ENCODE results near the gene PSAP. TPM values are rescaled to one million over a fixed set of nuclear protein-coding genes. Genes with fewer than 3 reads are reported as not detected.

The PSAP gene
- total RNA-seq, 2 experiments from 2014 or later, result 191 to 206 TPM

DNA sequence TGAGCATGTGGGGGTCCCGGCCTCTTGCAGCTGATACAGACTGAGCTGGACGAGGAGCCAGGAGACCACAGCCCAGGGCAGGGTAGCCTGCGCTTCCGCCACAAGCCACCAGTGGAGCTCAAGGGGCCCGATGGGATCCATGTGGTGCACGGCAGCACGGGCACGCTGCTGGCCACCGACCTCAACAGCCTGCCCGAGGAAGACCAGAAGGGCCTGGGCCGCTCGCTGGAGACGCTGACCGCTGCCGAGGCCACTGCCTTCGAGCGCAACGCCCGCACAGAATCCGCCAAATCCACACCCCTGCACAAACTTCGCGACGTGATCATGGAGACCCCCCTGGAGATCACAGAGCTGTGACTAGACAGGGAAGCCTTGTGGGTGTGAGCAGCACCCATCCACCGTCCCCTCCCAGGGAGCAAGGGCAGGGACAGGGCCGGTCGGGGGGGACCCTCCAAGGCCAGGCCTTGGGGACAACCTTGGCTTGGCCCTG lies 36.1 kb downstream of the PSAP start:
- ChIA-PET POLR2A (no interaction called here), CTCF (interaction anchor here (1.2 kb wide), 1 partner anchor 431 kb away, joined by 3 read pairs; no protein-coding TSS in a partner anchor)
- Histone ChIP-seq H3K36me3 (ENCODE audit: insufficient read depth, low read length) (peaks cover 45% of the 10 kb centered on the region), H3K9me3 (ENCODE audit: control insufficient read depth in 1 of 2, insufficient read depth in 1 of 2, low read length in 2 of 2) (peaks cover 0 to 3% of the 10 kb centered on the region in 2 experiments), H3K27ac (ENCODE audit: low read depth in 1 of 2, low read length in 2 of 2) (no peak overlapping the region), H3K4me3 (ENCODE audit: low read length) (no peak overlapping the region), H3K4me1 (ENCODE audit: insufficient read depth, low read length) (peaks cover 8% of the 10 kb centered on the region), H3K27me3 (ENCODE audit: control insufficient read depth in 1 of 2, insufficient read depth in 2 of 2, low read length in 2 of 2) (no peaks in the 10 kb centered on the region)
- intact Hi-C loops (cut with DNase I, micrococcal nuclease), result loop anchor here (5.0 kb wide), 4 partner anchors 108 to 418 kb away; partner anchors contain the start of gene CDH23 (in 1 of the 2)
- Mint-ChIP-seq H3K4me1 (ENCODE audit: low read depth) (no peaks in the 10 kb centered on the region), H3K27me3 (no peaks in the 10 kb centered on the region), H3K27ac (no peak overlapping the region), H3K9me3 (no peaks in the 10 kb centered on the region), H3K4me3 (no peak overlapping the region), H3K36me3 (ENCODE audit: low read depth) (peaks cover 46% of the 10 kb centered on the region)
- ATAC-seq (ENCODE audit: poor library complexity) (no peak), DNase-seq (no peak)
- TF ChIP-seq, protein P1, sequence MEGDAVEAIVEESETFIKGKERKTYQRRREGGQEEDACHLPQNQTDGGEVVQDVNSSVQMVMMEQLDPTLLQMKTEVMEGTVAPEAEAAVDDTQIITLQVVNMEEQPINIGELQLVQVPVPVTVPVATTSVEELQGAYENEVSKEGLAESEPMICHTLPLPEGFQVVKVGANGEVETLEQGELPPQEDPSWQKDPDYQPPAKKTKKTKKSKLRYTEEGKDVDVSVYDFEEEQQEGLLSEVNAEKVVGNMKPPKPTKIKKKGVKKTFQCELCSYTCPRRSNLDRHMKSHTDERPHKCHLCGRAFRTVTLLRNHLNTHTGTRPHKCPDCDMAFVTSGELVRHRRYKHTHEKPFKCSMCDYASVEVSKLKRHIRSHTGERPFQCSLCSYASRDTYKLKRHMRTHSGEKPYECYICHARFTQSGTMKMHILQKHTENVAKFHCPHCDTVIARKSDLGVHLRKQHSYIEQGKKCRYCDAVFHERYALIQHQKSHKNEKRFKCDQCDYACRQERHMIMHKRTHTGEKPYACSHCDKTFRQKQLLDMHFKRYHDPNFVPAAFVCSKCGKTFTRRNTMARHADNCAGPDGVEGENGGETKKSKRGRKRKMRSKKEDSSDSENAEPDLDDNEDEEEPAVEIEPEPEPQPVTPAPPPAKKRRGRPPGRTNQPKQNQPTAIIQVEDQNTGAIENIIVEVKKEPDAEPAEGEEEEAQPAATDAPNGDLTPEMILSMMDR (IDR thresholded peaks at IDR 0.05), result no peak

DNA sequence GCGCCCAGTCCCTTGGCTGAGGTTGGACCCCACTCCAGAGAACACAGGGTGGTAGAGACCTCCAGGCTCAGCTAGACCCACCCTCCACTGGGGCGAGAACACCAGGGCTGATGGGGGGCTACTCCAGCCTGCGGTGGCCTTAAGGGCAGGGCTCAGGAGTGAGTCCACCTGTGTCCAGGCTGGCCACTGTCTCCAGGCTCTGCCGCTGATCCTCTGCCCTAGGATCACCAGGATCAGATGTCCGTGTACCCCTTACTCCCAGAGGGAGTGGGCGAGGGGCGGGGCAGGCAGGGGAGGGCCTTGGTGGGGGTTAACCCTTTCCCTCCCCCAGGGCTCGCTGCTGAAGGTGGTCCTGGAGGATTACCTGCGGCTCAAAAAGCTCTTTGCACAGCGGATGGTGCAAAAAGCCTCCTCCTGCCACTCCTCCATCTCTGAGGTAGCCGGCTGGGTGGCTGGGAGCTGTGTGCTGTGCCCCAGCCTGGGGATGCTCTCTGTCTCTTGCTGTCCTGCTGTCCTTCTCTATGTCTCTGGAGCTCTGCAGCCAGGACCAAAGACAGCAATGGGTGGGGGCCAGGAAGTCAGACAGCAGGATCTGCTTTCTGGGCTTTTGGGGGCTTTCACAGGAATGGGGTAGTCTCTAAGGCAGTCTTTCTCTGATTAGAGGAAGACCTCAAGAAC lies 38.0 kb downstream of the PSAP start:
- Histone ChIP-seq H3K36me3 (ENCODE audit: insufficient read depth, low read length) (peaks cover 26% of the 10 kb centered on the region), H3K9me3 (ENCODE audit: control insufficient read depth in 1 of 2, insufficient read depth in 1 of 2, low read length in 2 of 2) (no peaks in the 10 kb centered on the region), H3K4me1 (ENCODE audit: insufficient read depth, low read length) (peaks cover 8% of the 10 kb centered on the region), H3K4me3 (ENCODE audit: low read length) (no peak overlapping the region), H3K27ac (ENCODE audit: low read depth in 1 of 2, low read length in 2 of 2) (no peak overlapping the region), H3K27me3 (ENCODE audit: control insufficient read depth in 1 of 2, insufficient read depth in 2 of 2, low read length in 2 of 2) (no peaks in the 10 kb centered on the region)
- intact Hi-C loops (cut with DNase I, micrococcal nuclease), result loop anchor here (1.0 to 5.0 kb wide), 8 partner anchors 106 to 499 kb away; partner anchors contain the start of gene CDH23 (in 1 of the 2)
- H3K9me3 Mint-ChIP-seq, result no peaks in the 10 kb centered on the region
- H3K27me3 Mint-ChIP-seq, result no peaks in the 10 kb centered on the region
- H3K4me1 Mint-ChIP-seq (ENCODE audit: low read depth), result no peaks in the 10 kb centered on the region
- peaks cover 27% of the 10 kb centered on the region for H3K36me3 Mint-ChIP-seq (ENCODE audit: low read depth)
- H3K27ac Mint-ChIP-seq, result no peak overlapping the region
- DNase-seq (no peak), ATAC-seq (ENCODE audit: poor library complexity) (no peak)
- no peak overlapping the region for H3K4me3 Mint-ChIP-seq
- ChIA-PET POLR2A (interaction anchor here (0.6 to 1.2 kb wide), 3 partner anchors 64 to 429 kb away, joined by 3 read pairs; no protein-coding TSS in a partner anchor), CTCF (interaction anchor here (1.4 to 2.0 kb wide), 3 partner anchors 13 to 429 kb away, joined by 4 to 11 read pairs (median 10); no protein-coding TSS in a partner anchor)
- TF ChIP-seq, protein P1 (IDR thresholded peaks at IDR 0.05), result no peak

DNA sequence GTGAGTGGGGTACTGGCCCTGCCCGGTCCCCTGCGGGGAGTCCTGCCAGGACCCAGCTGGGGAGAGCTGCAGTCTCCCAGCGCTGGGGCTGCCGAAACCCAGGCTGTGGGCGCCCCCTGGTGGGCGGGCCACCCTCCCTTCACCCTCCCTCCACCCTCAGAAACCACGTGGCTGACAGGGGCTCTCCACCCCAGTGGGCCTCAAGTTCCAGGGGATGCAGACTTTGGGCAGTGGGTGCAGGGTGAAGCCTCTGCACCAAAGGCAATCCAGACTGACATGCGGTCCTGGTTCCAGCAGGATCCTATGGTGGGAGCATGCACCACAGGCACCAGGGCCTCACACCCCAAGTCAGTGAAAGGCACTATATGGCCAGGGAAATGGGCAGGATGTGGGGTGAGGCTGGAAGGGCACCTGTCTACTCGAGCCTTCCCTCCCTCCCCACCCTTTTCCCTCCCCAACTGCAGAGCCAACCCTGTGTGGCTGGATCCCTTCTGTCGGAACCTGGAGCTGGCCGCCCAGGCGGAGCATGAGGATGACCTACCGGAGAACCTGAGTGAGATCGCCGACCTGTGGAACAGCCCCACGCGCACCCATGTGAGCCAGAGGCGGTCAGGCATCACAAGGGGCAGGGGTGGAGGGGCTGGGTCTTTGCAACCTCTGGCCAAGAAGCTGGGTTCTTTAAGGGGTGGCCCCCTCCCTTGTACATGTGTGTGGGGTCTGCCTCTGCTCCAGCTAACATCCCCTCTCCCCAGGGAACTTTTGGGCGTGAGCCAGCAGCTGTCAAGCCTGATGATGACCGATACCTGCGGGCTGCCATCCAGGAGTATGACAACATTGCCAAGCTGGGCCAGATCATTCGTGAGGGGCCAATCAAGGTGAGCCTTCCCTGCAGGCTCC lies 38.8 kb downstream of the PSAP start:
- no peaks in the 10 kb centered on the region for H3K27me3 ChIP-seq (ENCODE audit: control insufficient read depth in 1 of 2, insufficient read depth in 2 of 2, low read length in 2 of 2)
- H3K36me3 ChIP-seq (ENCODE audit: insufficient read depth, low read length), result peaks cover 19% of the 10 kb centered on the region
- peak; percentile 91 for ATAC-seq (ENCODE audit: poor library complexity)
- TF ChIP-seq, protein P1 (IDR thresholded peaks at IDR 0.05), result peak; percentile 81
- intact Hi-C loops (cut with DNase I, micrococcal nuclease), result loop anchor here (1.0 to 5.0 kb wide), 8 partner anchors 105 to 498 kb away; partner anchors contain the start of gene CDH23 (in 1 of the 2)
- H3K9me3 ChIP-seq (ENCODE audit: control insufficient read depth in 1 of 2, insufficient read depth in 1 of 2, low read length in 2 of 2), result no peaks in the 10 kb centered on the region
- H3K27me3 Mint-ChIP-seq, result no peaks in the 10 kb centered on the region
- no peaks in the 10 kb centered on the region for H3K9me3 Mint-ChIP-seq
- POLR2A ChIA-PET, result interaction anchor here (0.6 to 1.4 kb wide), 5 partner anchors 63 to 493 kb away, joined by 3 to 6 read pairs (median 3); partner anchors contain the start of gene SLC29A3
- CTCF ChIA-PET, result interaction anchor here (0.7 to 2.5 kb wide), 14 partner anchors 14 to 498 kb away, joined by 3 to 11 read pairs (median 3); partner anchors contain the start of genes PSAP and VSIR
- H3K4me3 ChIP-seq (ENCODE audit: low read length), result no peak overlapping the region
- peaks cover 19% of the 10 kb centered on the region for H3K36me3 Mint-ChIP-seq (ENCODE audit: low read depth)
- no peak overlapping the region for H3K27ac Mint-ChIP-seq
- no peak overlapping the region for H3K4me3 Mint-ChIP-seq
- no peak overlapping the region for H3K27ac ChIP-seq (ENCODE audit: low read depth in 1 of 2, low read length in 2 of 2)
- DNase-seq, result peak; percentile 64 to 89 (median 76)
- H3K4me1 Mint-ChIP-seq (ENCODE audit: low read depth), result no peaks in the 10 kb centered on the region
- peaks cover 8% of the 10 kb centered on the region for H3K4me1 ChIP-seq (ENCODE audit: insufficient read depth, low read length)

All from CD4-positive, alpha-beta T cell (primary cell).